ENCODE measurements around the gene DDOST.

Gene DDOST

DNA sequence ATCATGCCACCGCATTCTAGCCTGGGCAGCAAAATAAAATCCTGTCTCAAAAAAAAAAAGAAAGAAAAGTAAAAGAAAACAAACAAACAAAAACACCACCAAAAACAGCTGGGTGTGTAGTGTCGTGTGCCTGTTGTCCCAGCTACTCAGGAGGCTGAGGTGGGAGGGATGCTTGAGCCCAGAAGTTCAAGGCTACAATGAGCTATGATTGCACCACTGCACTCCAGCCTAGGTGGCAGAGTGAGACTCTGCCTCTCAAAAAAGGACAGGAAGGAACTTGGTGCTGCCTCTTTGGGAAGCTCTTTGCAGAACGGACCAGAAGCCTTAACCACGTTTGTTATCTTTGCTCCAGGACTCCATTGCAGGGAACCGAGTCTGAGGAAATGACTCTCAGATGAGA is 45.7 kb upstream of the DDOST start:
- Histone ChIP-seq H3K27me3 (no peaks in the 10 kb centered on the region), H3K9me3 (no peaks in the 10 kb centered on the region), H3K4me1 (no peaks in the 10 kb centered on the region), H3K36me3 (no peaks in the 10 kb centered on the region), H3K4me3 (ENCODE audit: low read depth, low read length) (no peak overlapping the region)
- TF ChIP-seq, protein P1, sequence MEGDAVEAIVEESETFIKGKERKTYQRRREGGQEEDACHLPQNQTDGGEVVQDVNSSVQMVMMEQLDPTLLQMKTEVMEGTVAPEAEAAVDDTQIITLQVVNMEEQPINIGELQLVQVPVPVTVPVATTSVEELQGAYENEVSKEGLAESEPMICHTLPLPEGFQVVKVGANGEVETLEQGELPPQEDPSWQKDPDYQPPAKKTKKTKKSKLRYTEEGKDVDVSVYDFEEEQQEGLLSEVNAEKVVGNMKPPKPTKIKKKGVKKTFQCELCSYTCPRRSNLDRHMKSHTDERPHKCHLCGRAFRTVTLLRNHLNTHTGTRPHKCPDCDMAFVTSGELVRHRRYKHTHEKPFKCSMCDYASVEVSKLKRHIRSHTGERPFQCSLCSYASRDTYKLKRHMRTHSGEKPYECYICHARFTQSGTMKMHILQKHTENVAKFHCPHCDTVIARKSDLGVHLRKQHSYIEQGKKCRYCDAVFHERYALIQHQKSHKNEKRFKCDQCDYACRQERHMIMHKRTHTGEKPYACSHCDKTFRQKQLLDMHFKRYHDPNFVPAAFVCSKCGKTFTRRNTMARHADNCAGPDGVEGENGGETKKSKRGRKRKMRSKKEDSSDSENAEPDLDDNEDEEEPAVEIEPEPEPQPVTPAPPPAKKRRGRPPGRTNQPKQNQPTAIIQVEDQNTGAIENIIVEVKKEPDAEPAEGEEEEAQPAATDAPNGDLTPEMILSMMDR (IDR thresholded peaks at IDR 0.05; ENCODE audit: low read depth, low read length): no peak
- no peak for DNase-seq

DNA sequence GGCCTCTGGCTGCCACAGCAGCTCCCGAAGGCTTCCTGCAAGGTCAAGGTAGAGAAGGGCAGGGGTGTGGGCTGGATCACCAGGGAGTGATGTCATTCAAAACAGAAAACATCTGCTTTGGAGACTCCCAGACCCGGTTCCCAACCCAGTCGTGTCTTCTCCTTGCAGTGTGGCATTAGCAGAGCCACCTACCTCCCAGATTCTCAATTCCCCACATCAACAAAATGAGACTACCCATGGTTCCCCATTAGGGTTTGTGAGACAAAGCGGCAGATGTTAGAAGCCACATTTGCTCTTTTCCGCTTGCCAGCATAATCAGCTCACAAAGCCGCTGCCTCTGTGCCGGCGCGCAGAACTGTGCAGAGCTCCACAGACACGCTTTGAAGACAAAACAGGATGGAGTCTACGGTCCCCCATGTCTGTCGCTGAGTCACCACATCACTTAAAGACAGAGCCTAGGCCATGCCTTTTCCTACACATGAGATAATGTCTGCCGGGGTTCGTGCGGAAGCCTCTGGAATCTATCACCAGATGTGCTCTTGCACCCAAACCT is 44.1 kb upstream of the DDOST start:
- Histone ChIP-seq H3K4me1 (no peaks in the 10 kb centered on the region), H3K9me3 (no peaks in the 10 kb centered on the region), H3K4me3 (ENCODE audit: low read depth, low read length) (no peak overlapping the region), H3K36me3 (no peaks in the 10 kb centered on the region), H3K27me3 (no peaks in the 10 kb centered on the region)
- TF ChIP-seq, protein P1 (IDR thresholded peaks at IDR 0.05; ENCODE audit: low read depth, low read length): no peak
- no peak for DNase-seq

GRCh38 chr1:20704390-20705202 is 43.4 kb upstream of the DDOST start:
- TF ChIP-seq, protein P1 (IDR thresholded peaks at IDR 0.05; ENCODE audit: low read depth, low read length): no peak
- H3K4me1 ChIP-seq: no peaks in the 10 kb centered on the region

GRCh38 chr1:20703124-20703756 is 42.1 kb upstream of the DDOST start:
- Histone ChIP-seq H3K4me3 (ENCODE audit: low read depth, low read length) (no peak overlapping the region), H3K4me1 (no peaks in the 10 kb centered on the region), H3K36me3 (no peaks in the 10 kb centered on the region), H3K27me3 (no peaks in the 10 kb centered on the region), H3K9me3 (no peaks in the 10 kb centered on the region)
- DNase-seq: no peak
- TF ChIP-seq, protein P1 (IDR thresholded peaks at IDR 0.05; ENCODE audit: low read depth, low read length): no peak

More at GRCh38 chr1:20704390-20705202, 43.4 kb upstream of the DDOST start:
- no peaks in the 10 kb centered on the region for H3K36me3 ChIP-seq
- no peaks in the 10 kb centered on the region for H3K27me3 ChIP-seq
- H3K9me3 ChIP-seq: no peaks in the 10 kb centered on the region
- H3K4me3 ChIP-seq (ENCODE audit: low read depth, low read length): no peak overlapping the region
- no peak for DNase-seq

GRCh38 chr1:20702416-20702815 is 41.2 kb upstream of the DDOST start:
- Histone ChIP-seq H3K4me3 (ENCODE audit: low read depth, low read length) (no peak overlapping the region), H3K27me3 (no peaks in the 10 kb centered on the region), H3K4me1 (no peaks in the 10 kb centered on the region), H3K36me3 (no peaks in the 10 kb centered on the region), H3K9me3 (no peaks in the 10 kb centered on the region)
- no peak for DNase-seq
- TF ChIP-seq, protein P1 (IDR thresholded peaks at IDR 0.05; ENCODE audit: low read depth, low read length): peak; percentile 20; the same call in 1 of the 2 replicates

DNA sequence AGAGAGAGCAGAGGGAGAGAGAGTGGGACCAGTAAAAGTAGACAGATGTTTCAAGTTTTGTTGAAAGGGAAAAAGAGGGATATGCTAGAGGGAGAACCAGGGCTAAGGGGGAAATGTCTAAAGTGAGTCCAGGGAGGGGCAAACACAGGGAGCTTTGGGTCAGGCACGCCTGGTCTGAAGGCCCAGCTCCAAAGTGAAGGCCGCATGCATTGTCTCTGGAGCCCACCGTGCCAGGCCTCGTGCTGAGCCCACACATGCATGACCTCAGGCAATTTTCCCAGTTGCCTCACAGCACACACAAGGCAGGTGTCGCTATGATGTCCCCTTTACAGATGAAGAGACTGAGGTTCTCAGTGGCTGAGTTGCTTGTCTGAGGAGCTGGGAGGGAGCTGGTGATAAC is 40.7 kb upstream of the DDOST start:
- H3K4me3 ChIP-seq (ENCODE audit: low read depth, low read length): no peak overlapping the region
- H3K4me1 ChIP-seq: no peaks in the 10 kb centered on the region
- H3K36me3 ChIP-seq: no peaks in the 10 kb centered on the region
- H3K27me3 ChIP-seq: no peaks in the 10 kb centered on the region
- no peaks in the 10 kb centered on the region for H3K9me3 ChIP-seq
- TF ChIP-seq, protein P1 (IDR thresholded peaks at IDR 0.05; ENCODE audit: low read depth, low read length): no peak
- DNase-seq: no peak
